Liver (tissue), 3 donors: Measurements from ENCODE around the gene EBF3.

Experiments used
- CTCF ChIP-seq: fragments of 150-350 bp; IDR thresholded peaks from 2 replicates; pipeline ENCODE4 v1.5.1; 2017; ENCODE audit warnings: improper control_type of control experiment, low read depth, low read length; ENCODE audit not compliant: missing input control
- HNF4A ChIP-seq, 2 donors: conservative IDR thresholded peaks; 2 replicates each; pipeline ENCODE4 v1.6.1; 2016; ENCODE audit warnings: antibody characterized with exemption in 2 of 2, mild to moderate bottlenecking in 2 of 2
- MAX ChIP-seq: IDR thresholded peaks from 2 replicates; pipeline ENCODE4 v1.6.1; 2016; ENCODE audit warnings: antibody characterized with exemption
- donor health status: healthy.
- donor health status: healthy.

GRCh38 chr10:129894698-129895097 lies 69.4 kb downstream of the EBF3 start:
- TF ChIP-seq HNF4A (conservative IDR thresholded peaks at IDR 0.05) = no peak
- TF ChIP-seq MAX = no peak
- TF ChIP-seq CTCF = no peak
